ENCODE measurements around the gene ELF1. TPM values are rescaled to one million over a fixed set of nuclear protein-coding genes. Genes with fewer than 3 reads are reported as not detected.

ELF1 gene
- total RNA-seq, 4 donors from 2014 or later = 54.6 to 118 (median 98.6) TPM

- peaks cover 0 to 44% (median 21%) of the 10 kb centered on the region in 4 donors for H3K4me1 ChIP-seq
- DNase-seq (ENCODE audit: low spot score in 2 of 2) = no peak
- H3K9me3 ChIP-seq = no peaks in the 10 kb centered on the region
- 74 to 75% methylated on average over 3 of the region's 3 CpGs for WGBS, 2 donors
- no peaks in the 10 kb centered on the region for H3K27me3 ChIP-seq
- TF ChIP-seq EP300 (IDR thresholded peaks at IDR 0.05) (no peak), POLR2A (IDR thresholded peaks at IDR 0.05) (no peak)
- TF ChIP-seq, protein P1, sequence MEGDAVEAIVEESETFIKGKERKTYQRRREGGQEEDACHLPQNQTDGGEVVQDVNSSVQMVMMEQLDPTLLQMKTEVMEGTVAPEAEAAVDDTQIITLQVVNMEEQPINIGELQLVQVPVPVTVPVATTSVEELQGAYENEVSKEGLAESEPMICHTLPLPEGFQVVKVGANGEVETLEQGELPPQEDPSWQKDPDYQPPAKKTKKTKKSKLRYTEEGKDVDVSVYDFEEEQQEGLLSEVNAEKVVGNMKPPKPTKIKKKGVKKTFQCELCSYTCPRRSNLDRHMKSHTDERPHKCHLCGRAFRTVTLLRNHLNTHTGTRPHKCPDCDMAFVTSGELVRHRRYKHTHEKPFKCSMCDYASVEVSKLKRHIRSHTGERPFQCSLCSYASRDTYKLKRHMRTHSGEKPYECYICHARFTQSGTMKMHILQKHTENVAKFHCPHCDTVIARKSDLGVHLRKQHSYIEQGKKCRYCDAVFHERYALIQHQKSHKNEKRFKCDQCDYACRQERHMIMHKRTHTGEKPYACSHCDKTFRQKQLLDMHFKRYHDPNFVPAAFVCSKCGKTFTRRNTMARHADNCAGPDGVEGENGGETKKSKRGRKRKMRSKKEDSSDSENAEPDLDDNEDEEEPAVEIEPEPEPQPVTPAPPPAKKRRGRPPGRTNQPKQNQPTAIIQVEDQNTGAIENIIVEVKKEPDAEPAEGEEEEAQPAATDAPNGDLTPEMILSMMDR (IDR thresholded peaks at IDR 0.05) = no peak
- H3K27ac ChIP-seq = no peak overlapping the region
- no peaks in the 10 kb centered on the region for H3K36me3 ChIP-seq
- H3K4me3 ChIP-seq = no peak overlapping the region
Observed at GRCh38 chr13:41007744-41008128, 11.4 kb downstream of the ELF1 start.

GRCh38 chr13:41006978-41007743 lies 12.0 kb downstream of the ELF1 start:
- Histone ChIP-seq H3K4me1 (peaks cover 0 to 40% (median 21%) of the 10 kb centered on the region in 4 donors), H3K27me3 (no peaks in the 10 kb centered on the region), H3K36me3 (no peaks in the 10 kb centered on the region), H3K27ac (no peak overlapping the region), H3K4me3 (no peak overlapping the region), H3K9me3 (no peaks in the 10 kb centered on the region)
- 78 to 79% methylated on average over 6 of the region's 6 CpGs for WGBS, 2 donors
- TF ChIP-seq POLR2A (IDR thresholded peaks at IDR 0.05) = no peak
- TF ChIP-seq, protein P1 (IDR thresholded peaks at IDR 0.05) = no peak
- TF ChIP-seq EP300 (IDR thresholded peaks at IDR 0.05) = no peak
- DNase-seq (ENCODE audit: low spot score in 2 of 2) = no peak

DNA sequence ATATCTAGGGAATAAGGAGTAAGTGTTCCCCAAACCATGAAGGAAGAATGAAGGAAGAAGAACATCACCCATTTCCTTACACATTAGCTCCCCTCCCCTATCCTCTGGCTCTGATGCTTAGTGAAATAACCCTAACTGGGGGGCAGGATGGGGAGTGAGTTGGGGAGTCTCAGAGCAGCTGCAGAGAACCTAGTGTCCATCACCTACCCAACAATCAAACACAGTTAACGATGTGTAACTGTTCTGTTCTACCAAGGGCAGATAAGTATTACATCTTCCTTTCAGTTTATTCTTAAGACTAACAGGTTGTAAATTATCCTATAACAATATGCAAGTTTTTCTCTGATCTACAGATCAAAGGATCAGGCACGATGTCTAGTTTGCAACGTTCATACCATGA lies 12.8 kb downstream of the ELF1 start:
- no peak overlapping the region for H3K4me3 ChIP-seq
- H3K27ac ChIP-seq = no peak overlapping the region
- H3K9me3 ChIP-seq = no peaks in the 10 kb centered on the region
- H3K4me1 ChIP-seq = peaks cover 0 to 38% (median 21%) of the 10 kb centered on the region in 4 donors
- no peak for DNase-seq (ENCODE audit: low spot score in 2 of 2)
- TF ChIP-seq, protein P1 (IDR thresholded peaks at IDR 0.05) = no peak
- no peak for TF ChIP-seq POLR2A (IDR thresholded peaks at IDR 0.05)
- TF ChIP-seq EP300 (IDR thresholded peaks at IDR 0.05) = no peak
- H3K36me3 ChIP-seq = no peaks in the 10 kb centered on the region
- no peaks in the 10 kb centered on the region for H3K27me3 ChIP-seq
- 61 to 67% methylated on average over 3 of the region's 3 CpGs for WGBS, 2 donors

- no peak for DNase-seq (ENCODE audit: low spot score in 2 of 2)
- Histone ChIP-seq H3K36me3 (no peaks in the 10 kb centered on the region), H3K27me3 (no peaks in the 10 kb centered on the region), H3K9me3 (no peaks in the 10 kb centered on the region), H3K27ac (peak overlapping the region in 1 of 4 donors; percentile 3), H3K4me1 (peaks cover 0 to 39% (median 21%) of the 10 kb centered on the region in 4 donors), H3K4me3 (no peak overlapping the region)
- no peak for TF ChIP-seq POLR2A (IDR thresholded peaks at IDR 0.05)
- TF ChIP-seq, protein P1 (IDR thresholded peaks at IDR 0.05) = no peak
- no peak for TF ChIP-seq EP300 (IDR thresholded peaks at IDR 0.05)
Observed at GRCh38 chr13:41005704-41006103, 13.4 kb downstream of the ELF1 start.

- TF ChIP-seq, protein P1 (IDR thresholded peaks at IDR 0.05) = no peak
- TF ChIP-seq POLR2A (IDR thresholded peaks at IDR 0.05) = no peak
- TF ChIP-seq EP300 (IDR thresholded peaks at IDR 0.05) = no peak
- H3K9me3 ChIP-seq = no peaks in the 10 kb centered on the region
- no peaks in the 10 kb centered on the region for H3K27me3 ChIP-seq
- WGBS, 2 donors = 31 to 39% methylated on average over 4 of the region's 4 CpGs
- H3K4me3 ChIP-seq = no peak overlapping the region
- H3K36me3 ChIP-seq = no peaks in the 10 kb centered on the region
- peak overlapping the region in 1 of 4 donors; percentile 3 for H3K27ac ChIP-seq
- no peak for DNase-seq (ENCODE audit: low spot score in 2 of 2)
- H3K4me1 ChIP-seq = peaks cover 0 to 39% (median 21%) of the 10 kb centered on the region in 4 donors
Observed at GRCh38 chr13:41004875-41005693, 14.0 kb downstream of the ELF1 start.

Data from tibial nerve (tissue), 4 donors.